CD4-positive, alpha-beta T cell treated with Interferon alpha-2 for 1 hour (primary cell): ENCODE measurements around the gene ADCY7.
"Not testable (repeated sequence)": the region's sequence is repeated elsewhere in the genome, so short reads cannot be mapped to it uniquely, and the experiment has no call there.

Experiments used
- DNase-seq, 2 donors: peaks; one replicate each; pipeline ENCODE4 v3.0.0-alpha.2; 2020 to 2022

The ADCY7 gene

DNA sequence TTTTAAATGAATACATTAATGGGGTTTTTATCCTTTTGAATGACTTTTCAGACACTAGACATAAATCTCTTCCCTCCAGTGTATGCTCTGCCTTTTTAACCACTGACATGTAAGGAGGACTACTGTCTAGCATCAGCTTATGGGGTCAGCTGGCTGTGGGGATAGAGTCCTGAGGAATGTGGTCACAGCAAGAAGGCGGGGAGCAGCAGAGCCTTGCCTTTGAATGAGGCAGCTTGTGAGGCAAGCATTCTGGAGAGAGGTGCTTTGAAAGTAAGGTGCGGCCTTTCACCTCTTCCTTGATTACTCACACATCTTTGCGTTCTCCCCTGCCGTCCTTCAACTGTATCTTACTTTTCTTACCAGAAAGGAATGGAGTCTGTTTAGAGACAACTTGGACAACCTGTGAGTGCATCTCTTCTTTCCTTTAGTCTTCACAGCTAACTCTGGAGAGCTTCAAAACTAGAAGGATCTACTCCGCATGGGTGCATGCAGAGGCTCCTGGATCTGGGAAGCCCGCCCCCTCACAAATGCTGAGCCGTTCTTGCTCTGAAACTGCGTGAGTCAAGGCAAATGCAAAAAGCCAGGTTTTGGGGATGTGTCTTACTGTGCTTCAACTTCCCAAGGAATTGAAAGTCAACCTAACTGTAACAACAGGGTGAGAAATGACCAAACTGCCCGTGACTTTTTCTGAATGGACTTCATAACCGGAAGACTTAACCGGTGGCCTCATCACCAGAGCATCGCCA lies 49.9 kb downstream of the ADCY7 start:
- no peak for DNase-seq

DNA sequence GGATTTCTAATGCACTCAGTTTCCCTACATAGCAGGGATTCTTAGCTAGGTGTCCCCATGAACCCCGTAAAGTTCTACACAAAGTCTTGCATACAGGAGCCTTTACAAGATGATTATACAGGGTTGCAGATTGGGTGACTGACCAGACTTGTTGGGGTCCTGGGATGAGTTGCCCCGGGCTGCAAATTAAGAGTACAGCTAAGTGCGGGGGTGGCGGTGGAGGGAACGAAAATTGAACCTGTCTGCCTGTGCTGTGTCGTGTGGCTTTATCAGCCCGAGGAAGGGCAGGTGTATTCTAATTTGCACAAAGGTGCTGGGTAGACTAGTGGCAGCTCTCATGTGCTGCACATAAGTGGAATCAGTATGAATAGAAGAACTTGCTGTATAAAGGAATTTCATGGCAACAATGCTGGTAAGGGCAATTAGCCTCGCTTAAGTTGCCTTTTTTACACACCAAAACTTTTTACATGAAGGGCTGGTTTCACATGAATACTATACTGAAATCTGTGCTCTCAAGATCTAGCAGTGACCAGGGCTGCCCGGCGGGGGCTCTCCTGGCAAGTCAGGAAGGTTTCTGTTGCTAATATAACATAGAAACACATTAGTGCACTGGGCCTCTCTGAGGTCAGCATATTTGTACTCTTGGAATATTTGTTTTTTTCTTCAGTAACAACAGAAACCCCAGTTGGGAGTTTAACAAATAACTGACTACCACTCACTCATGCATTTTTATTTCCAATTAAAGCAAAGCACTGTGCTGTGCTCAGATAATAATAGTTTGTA lies 50.7 kb downstream of the ADCY7 start:
- DNase-seq = no peak

DNA sequence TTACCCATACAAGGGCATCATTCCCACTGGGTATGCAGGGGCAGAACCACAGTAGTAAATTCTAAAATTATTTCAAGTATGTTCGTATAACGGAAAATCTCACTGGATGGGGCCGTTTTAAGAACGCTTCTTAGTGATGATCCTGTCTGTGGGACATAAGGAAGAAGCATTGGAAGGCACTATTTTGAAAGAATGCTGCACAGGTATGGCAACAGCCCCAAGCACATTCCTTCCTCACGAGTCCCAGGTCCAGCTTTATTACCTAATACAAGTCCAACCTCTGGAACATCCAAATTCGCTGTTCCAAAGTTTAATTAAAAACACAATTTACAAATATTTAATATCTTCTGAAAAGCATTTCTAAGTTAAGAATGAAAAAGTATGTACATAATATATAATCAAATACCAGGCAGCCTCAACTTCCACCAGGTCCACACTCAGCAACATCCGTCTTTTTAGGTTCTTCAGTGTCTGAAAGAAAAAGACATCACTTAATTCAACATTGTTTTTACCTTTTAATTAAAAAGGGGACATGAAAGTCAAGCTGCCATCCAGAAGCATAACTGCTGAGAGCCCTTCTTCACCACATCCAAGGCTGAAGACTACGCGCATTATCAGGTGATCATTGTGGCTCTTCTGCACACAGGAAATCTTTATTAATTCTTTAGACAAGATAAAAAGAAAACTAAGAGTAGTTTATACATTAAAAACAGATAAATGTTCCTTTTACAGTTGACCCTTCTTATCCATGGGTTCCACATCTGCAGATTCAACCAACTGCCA lies 52.6 kb downstream of the ADCY7 start:
- DNase-seq = peak in 1 of 2 donors; percentile 26

DNA sequence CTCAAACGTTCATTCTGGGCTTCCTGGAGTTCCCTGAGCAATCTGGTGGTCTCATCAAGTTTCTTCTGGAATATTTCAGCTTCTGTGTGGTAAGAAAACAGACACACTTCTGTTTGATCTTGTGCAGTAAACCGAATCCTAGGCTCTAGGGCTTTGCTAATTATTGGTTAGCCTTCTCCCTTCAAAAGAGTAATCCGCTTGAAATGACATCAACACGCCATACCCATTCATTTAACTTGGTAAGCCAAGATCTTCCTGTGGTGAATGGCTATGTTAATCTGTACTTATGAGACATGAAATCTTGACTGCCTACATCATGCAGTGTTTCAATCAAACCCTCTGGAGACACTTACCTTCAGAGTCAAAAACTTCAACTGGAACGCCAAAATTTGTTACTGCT lies 54.0 kb downstream of the ADCY7 start:
- DNase-seq = no peak

DNA sequence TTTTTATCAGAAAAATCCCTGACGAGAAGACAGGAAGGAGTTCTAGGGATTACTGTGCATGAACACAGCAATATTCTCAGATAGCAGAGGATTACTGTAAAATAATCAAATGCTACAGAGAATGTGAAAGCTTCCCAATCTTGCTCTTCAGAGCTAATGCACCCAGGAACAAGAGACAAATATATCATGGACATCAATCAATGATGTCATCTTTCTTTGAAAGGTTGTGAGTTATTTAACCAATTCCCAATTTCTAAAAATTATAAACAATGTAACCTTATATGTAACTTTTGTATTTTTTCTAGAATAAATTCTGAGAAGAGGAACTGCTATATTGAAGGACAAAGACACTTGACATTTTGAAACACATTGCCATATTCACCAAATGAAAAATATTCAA lies 56.0 kb downstream of the ADCY7 start:
- DNase-seq = no peak

DNA sequence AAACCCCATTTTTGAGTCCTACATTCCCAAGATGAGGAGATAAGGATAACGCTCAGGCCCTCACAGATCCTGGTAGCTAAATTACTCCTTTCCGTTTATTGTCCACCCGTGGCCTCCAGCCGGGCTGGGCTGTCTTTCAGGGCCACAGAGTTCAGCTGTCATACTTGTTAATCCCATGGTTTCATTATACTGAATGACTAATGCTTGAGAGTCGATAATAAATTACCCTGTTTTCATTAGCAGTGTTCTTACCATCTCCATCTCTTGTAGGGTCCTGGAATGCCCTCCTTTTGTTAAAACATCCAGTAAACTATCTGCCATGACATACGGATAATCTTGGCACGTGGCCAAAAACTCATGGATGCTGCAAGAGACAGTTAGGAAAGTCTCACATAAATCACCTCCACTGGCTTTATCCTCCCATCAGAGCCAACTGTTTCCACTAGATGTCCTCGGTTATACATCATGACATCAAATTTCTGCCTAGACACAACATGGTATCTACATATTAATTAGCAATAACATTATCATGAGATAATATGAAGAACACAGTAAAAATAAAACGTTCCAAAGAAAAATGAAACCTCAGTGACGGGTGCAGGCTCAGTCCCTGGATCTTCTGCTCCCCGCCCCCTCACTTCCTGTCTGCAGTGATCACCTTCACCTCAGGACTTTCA lies 57.1 kb downstream of the ADCY7 start:
- DNase-seq = peak in 1 of 2 donors; percentile 28

DNA sequence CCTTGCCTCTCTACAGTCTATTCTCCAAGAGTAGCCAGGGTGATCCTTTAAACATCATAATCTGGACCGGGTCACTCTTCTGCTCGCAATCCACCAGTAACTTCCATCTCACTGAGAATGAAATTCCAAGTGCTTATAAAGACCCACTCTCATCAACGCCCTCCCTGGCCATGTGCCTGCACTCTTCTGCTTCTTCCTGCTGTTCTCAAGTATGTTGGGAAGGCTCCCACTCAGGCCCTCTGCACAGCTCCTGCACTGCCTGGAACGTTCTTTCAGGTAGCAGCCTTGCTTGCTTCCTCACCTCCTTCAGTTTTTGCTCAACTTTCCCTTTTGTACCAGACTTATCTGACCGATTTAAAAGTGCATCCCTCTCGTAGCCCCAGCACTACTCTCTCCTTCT lies 58.0 kb downstream of the ADCY7 start:
- no peak for DNase-seq

DNA sequence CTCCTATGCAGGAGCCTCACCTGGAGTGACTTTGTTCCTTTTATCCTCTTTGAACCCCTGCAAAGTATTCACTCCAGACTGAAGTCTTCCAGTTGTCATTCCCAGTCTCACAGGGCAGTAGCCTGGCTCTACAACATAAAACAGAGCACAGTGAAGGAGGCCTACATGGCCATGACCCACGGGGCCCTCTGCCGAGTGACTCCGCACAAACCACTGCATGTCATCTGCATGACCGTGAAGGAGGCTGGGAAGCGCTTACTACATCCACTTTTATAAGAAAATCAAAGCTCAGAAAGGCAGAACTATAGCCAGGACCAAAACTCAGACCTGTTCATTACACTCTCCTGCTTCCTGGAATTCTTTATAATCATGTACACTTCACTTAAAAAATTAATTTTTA lies 59.9 kb downstream of the ADCY7 start:
- no peak for DNase-seq

DNA sequence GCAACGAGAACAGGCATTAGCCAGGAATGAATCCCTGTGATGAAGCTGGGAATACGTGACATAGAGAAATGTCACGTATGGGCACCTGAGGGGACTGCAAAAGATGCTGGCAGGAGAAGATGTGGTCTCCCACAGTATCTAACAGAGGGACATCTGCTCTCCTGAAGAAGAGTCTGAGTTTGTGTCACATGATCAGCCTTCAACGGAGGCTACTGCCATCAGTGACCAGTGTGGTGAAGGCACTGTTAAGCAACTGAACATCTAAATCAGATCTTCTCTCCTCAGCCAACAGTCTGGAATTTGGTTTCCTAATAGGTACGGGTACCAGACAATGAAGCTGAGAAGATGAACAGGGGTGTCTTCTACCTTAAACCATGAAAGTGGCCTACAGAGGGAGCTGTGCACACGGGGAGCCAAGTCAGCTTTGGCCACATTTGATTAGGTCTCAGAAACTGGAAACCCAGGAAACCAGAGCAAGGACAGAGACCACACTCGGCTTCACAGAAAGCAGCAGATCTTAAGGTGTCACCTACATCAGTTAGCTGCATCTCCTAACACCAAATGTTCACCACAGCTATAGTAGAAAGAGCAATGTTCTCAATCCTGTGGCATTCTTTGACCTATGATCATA lies 60.6 kb downstream of the ADCY7 start:
- DNase-seq = peak; percentile 74 to 85

DNA sequence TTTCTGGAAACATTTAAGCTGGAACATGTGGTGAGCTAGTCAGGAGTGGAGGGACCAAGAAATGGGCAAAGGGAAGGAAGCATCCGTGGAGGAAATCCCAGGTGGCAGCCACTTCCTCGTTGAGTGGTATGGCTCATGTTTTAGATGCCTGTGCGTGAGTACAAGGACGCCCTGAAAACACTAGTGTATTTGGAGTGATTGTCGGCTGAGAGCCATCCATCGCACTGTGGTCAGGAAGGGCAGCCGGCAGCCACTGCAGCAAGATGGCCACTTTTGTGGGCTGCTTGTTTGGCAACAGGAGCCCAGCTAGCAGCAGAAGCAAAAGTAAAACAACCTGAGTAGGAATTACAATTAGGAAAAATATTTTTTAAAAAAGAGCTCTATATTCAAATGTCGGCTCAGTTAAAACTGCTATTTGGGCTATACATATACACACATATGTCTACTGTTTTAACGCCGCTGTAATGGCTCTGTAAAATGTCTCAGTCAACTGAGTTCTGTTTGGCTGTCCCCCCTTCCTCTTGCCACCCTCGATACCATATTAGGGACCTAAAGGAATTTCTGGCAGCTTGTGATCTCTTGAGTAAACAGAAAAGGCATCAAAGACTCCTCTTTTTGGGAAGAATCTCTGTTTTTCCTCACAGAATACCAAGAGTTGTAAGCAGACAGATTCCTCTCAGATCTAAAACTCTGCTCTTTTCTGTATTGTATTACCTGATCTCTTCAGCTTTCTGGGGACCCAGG lies 63.3 kb downstream of the ADCY7 start:
- no peak for DNase-seq

DNA sequence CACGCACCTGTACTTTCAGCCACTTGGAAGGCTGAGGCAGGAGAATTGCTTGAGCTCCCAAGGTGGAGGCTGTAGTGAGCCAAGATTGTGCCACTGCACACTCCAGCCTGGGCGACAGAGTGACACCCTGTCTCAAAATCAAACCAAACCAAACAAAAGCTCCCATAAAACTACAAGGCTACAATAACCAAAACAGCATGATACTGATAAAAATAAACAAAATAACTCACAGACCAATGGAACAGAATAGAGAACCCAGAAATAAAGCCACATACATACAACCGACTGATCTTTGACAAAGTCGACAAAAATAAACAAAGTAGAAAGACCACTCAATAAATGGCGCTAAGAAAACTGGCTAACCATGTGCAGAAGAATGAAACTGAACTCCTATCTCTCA lies 65.2 kb downstream of the ADCY7 start:
- no peak for DNase-seq

DNA sequence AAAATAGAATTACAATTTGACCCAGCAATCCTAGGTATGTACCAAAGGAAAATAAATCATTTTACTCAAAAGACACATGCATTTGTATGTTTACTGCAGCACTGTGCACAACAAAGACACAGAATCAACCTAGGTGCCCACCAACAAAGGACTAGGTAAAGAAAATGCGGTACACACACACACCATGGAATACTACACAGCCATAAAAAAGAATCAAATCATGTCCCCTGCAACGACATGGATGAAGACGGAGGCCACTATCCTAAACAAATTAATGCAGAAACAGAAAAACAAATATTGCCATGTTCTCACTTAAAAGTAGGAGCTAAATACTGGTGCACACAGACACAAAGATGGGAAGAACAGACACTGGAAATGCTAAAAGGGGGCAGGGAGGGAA lies 66.2 kb downstream of the ADCY7 start:
- DNase-seq = no peak

DNA sequence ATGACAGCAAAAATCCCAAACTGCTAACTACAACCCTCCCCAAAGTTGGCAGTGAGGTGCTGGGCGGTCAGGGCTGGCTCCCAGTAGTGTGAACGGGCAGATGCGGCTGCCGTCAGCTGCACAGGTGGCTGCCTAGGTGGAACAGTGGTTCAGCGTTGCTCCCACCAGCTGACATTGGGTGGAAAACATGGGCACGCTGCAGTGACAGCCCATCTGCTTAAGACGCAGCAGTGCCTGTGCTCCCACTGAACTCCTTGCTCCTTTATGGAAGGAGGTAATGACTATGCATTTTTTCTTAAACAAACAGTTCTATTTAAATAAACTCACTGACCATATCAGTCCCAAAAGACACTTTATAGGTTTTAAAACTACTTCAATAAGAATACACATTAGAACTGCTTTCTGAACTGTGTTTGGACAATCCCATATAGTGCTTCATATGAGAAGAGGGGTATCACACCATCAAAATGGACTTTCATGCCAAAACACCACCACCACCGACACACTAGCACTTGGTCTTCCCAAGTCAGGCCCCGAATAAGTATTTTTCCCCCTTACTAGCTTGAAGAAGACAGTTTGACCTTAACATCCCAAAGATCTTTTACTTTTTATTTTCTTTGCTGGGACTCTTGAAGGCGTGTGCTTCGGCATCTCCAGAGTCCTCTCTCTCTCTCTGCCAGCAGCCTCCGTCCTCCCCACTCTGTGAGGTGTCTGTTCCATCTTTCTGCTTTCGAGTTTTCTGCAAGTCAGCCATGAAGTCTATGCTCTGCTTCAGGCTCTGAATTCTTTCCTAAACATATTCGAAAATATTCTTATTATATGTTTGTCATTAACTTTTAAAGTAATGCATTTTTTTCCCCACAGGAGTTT lies 68.0 kb downstream of the ADCY7 start:
- no peak for DNase-seq

DNA sequence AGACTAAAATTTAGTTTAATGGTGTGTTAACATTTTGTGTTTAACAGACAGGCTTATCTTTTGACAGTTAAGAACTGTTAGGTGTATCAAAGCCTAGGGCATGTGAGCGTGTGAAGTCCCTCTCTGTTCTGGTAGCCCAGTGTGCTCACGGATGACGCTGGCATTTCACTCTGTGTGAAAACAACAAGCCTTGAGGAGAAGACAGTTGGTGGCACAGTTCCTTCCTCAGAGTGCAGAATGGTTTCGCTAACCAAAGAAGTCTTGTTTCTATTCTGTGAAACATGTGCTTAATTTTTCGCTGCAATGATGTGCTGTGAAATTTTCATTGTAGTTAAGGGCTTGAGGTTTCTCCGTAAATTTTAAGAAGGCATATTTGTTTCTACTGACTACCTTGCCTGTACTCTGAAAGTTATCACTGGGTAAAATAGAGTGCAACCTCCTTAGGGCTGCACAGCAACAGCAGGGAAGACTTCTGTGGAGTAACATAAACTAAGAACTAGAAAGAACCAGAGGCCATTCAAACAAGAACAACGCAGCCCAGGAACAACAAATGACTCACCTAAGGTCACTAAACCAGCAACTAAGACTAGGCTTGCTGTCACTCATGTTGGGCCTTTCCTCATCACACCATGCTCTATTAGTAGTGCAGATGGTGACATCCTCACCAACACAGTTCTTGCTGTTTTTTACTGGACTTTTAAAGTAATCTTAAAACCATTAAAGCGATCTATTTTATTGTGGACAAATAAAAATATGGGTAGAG lies 69.0 kb downstream of the ADCY7 start:
- peak; percentile 28 to 46 for DNase-seq

DNA sequence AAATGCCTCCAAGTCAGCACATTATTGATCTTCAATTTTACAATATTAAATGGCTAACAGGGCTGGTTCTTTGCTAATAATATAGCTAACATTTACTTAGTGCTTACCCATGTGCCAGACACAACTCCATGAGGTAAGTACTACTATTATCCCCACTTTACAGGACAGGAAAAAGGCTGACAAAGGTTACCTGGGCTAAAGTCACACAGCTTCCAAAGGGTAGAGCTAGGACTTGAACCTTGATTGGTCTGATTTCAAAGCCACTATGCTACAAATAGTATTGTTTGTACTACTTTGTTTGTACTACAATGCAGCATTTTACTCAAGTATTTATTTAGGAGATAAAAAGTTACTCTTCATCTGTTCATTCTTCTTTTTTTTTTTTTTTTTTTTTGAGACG lies 70.5 kb downstream of the ADCY7 start:
- DNase-seq = no peak

DNA sequence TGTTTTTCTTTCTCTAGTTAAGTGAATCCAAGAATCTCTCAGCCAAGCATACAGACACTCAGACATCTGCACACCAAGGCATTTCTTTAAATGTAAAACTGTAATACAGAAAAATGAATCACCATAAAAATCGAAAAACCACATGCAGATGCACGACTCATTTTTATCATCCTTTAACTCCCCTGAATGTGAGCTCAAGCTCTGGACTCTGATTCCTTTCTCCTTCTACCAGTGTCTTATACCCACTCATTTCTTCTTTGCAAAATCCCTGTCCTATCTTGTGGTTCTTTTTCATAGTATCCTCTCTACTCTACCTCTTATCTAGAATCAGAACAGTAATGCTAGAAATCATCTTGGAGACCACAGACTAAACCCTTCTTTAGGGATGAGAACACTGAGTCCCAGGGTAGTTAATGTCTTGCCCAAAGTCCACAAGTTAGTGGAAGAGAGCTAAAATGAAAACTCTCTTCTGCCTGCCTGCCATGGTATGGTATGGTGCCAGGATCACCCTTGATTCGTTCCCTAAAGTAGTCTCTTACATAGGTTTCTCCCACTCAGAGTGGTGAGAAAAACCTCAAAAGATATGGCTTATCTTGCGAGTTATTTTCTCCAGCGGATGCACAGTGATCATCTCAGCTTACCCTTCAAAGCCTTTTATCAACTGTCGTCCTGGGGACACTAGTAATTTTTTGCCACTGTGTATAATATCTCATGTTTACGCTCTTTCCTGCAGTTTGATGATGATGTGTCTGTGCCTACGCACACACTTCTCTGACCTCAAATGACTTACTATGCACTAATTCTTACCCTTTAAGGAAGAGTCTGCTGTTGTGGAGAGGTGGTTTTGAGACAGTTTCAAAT lies 72.2 kb downstream of the ADCY7 start:
- peak in 1 of 2 donors; percentile 34 for DNase-seq

DNA sequence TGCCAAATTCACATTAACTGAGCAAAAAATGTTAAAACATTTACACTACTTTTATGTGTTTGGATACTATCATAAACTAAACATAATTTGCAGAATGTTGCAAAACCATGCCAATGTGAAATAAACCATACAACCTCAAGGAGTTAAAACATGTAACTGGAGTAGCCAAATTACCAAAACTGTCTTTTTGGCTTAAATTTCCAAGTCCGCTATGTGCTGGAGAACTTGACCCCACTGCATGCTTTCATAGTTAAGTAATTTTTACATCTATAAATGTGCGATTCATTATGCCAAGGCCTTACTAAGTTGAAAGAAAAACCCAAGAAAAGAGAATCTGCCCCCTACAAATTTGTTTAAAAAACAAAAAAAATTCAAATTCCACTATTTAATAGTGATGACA lies 74.2 kb downstream of the ADCY7 start:
- DNase-seq = no peak

DNA sequence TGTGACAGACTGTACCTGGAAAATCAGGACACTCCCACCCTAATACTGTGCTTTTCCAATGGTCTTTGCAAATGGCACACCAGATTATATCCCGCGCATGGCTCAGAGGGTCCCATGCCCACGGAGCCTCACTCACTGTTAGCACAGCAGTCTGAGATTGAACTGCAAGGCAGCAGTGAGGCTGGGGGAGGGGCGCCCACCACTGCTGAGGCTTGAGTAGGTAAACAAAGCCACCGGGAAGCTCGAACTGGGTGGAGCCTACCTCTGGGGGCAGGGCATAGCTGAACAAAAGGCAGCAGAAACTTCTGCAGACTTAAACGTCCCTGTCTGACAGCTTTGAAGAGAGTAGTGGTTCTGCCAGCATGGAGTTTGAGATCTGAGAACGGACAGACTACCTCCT lies 77.2 kb downstream of the ADCY7 start:
- DNase-seq = not testable (repeated sequence)

DNA sequence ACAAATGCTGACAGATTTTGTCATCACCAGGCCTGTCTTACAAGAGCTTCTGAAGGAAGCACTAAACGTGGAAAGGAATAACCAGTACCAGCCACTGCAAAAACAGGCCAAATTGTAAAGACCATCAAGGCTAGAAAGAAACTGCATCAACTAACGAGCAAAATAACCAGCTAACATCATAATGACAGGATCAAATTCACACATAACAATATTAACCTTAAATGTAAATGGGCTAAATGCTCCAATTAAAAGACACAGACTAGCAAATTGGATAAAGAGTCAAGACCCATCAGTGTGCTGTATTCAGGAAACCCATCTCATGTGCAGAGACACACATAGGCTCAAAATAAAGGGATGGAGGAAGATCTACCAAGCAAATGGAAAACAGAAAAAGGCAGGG lies 78.9 kb downstream of the ADCY7 start:
- not testable (repeated sequence) for DNase-seq
